Osteocyte (in vitro differentiated cells): ENCODE measurements around the gene HTD2. TPM values are rescaled to one million over a fixed set of nuclear protein-coding genes. Genes with fewer than 3 reads are reported as not detected.
"Not testable (repeated sequence)": the region's sequence is repeated elsewhere in the genome, so short reads cannot be mapped to it uniquely, and the experiment has no call there.

ENCODE experiments used
- DNase-seq: peaks from one replicate; pipeline ENCODE4 v3.0.0; 2021; ENCODE audit warnings: mixed read lengths; ENCODE audit not compliant: unreplicated experiment; ENCODE audit errors: extremely low spot score
- H3K27ac Mint-ChIP-seq: one replicate; pipeline ENCODE4 v1.8.0; 2021; ENCODE audit warnings: mild to moderate bottlenecking, mixed read lengths; ENCODE audit not compliant: unreplicated experiment
- H3K27me3 Mint-ChIP-seq: one replicate; pipeline ENCODE4 v1.8.0; 2021; ENCODE audit warnings: mixed read lengths; ENCODE audit not compliant: unreplicated experiment
- H3K36me3 Mint-ChIP-seq: one replicate; pipeline ENCODE4 v1.8.0; 2021; ENCODE audit warnings: mixed read lengths; ENCODE audit not compliant: unreplicated experiment
- H3K4me1 Mint-ChIP-seq: one replicate; pipeline ENCODE4 v1.8.0; 2021; ENCODE audit warnings: mixed read lengths; ENCODE audit not compliant: unreplicated experiment
- H3K4me3 Mint-ChIP-seq: one replicate; pipeline ENCODE4 v1.8.0; 2021; ENCODE audit warnings: mild to moderate bottlenecking, moderate library complexity, mixed read lengths; ENCODE audit not compliant: unreplicated experiment
- H3K9me3 Mint-ChIP-seq: one replicate; pipeline ENCODE4 v1.8.0; 2021; ENCODE audit warnings: mixed read lengths; ENCODE audit not compliant: unreplicated experiment
- CTCF ChIP-seq: fragments of 200-600 bp; sonication (generic); IDR thresholded peaks from 2 replicates; pipeline ENCODE4 v1.5.0; 2021; ENCODE audit warnings: antibody characterized with exemption, mild to moderate bottlenecking, moderate library complexity
- total RNA-seq: library from RNA; stranded (reverse); gene quantifications from 2 replicates; pipeline ENCODE4 v1.2.1, GENCODE V29; 2021

HTD2 gene
- total RNA-seq, 1 donor from 2014 or later, result 3.2 TPM

DNA sequence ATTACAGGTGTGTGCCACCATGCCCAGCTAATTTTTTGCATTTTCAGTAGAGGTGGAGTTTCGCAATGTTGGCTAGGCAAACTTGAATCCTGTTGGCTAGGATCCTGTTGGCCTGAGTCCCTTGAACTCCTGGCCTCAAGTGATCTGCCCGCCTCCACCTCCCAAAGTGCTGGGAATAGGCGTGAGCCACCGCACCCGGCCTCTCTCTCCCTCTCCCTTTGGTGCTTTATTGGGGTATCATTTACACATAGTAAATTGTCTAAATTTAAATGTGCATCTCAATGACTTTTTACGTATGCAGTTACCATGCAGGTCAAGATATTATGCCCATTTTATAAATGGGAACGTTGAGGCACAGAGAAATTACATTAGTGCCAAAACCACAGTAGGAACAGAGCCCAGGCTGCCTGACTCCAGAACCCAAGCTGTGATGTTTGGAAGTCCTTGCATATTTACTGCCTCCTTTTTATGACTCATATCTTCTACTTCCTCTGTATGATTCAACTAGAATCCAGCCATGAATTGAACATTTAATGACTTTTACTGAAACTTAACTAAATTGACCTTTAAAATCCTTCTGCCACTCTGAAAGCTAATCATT, 34.3 kb upstream of the HTD2 start:
- TF ChIP-seq CTCF, result no peak
- peaks cover 14% of the 10 kb centered on the region for H3K36me3 Mint-ChIP-seq
- peaks cover 10% of the 10 kb centered on the region for H3K4me1 Mint-ChIP-seq
- peak overlapping the region; percentile 73 for H3K27ac Mint-ChIP-seq
- H3K4me3 Mint-ChIP-seq, result no peak overlapping the region
- H3K27me3 Mint-ChIP-seq, result no peaks in the 10 kb centered on the region
- no peak for DNase-seq
- no peaks in the 10 kb centered on the region for H3K9me3 Mint-ChIP-seq

GRCh38 chr3:58272891-58273290, 33.4 kb upstream of the HTD2 start:
- H3K4me3 Mint-ChIP-seq, result no peak overlapping the region
- peaks cover 10% of the 10 kb centered on the region for H3K4me1 Mint-ChIP-seq
- peaks cover 19% of the 10 kb centered on the region for H3K36me3 Mint-ChIP-seq
- H3K9me3 Mint-ChIP-seq, result no peaks in the 10 kb centered on the region
- no peak for TF ChIP-seq CTCF
- H3K27ac Mint-ChIP-seq, result no peak overlapping the region
- no peak for DNase-seq
- no peaks in the 10 kb centered on the region for H3K27me3 Mint-ChIP-seq

- not testable (repeated sequence) for DNase-seq, H3K9me3 Mint-ChIP-seq, H3K27ac Mint-ChIP-seq, H3K27me3 Mint-ChIP-seq, H3K4me3 Mint-ChIP-seq
- Mint-ChIP-seq H3K4me1 (peaks cover 10% of the 10 kb centered on the region), H3K36me3 (peaks cover 20% of the 10 kb centered on the region)
Observed at GRCh38 chr3:58273362-58273761, 33.0 kb upstream of the HTD2 start.

DNA sequence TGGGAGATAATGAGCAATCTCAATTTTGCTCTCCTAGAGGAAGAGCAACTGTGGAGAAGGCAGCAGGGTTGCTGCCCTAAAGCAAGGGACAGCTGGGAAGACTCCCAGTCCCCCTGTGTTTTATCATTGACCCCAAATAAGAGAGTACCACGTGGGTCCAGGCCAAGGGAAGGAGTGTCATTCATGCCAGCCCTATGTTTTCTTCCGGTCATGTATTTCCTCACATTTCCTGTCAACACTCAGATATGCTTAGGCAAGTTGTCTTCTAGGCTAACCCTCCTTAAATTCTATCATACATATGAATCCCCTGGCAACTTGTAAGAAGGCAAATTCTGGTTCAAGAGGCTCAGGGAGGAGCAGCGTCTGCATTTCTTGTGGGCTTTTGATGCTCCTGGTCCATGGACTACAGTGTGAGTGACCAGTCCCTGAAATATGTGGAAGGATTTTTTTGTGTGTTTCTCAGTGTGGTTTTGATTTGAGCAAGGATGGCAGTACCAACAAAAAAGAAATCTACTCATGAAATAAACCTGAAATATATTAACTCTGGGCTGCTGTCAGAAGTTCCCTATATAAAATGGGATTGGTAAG, 32.2 kb upstream of the HTD2 start:
- H3K4me3 Mint-ChIP-seq, result no peak overlapping the region
- TF ChIP-seq CTCF, result no peak
- no peaks in the 10 kb centered on the region for H3K27me3 Mint-ChIP-seq
- no peak for DNase-seq
- H3K9me3 Mint-ChIP-seq, result no peaks in the 10 kb centered on the region
- peaks cover 22% of the 10 kb centered on the region for H3K36me3 Mint-ChIP-seq
- H3K27ac Mint-ChIP-seq, result no peak overlapping the region
- H3K4me1 Mint-ChIP-seq, result peaks cover 10% of the 10 kb centered on the region

DNA sequence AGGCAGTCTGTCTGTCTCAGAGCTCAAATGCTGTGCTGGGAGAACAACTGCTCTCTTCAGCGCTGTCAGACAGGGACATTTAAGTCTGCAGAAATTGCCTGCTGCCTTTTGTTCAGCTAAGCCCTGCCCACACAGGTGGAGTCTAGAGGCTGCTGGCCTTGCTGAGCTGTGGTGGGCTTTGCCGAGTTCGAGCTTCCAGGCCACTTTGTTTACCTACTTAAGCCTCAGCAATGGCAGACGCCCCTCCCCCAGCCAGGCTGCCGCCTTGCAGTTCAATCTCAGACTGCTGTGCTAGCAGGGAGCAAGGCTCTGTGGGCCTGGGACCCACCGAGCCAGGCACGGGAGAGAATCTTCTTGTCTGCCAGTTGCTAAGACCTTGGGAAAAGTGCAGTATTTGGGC, 25.3 kb upstream of the HTD2 start:
- Mint-ChIP-seq H3K4me1 (no peaks in the 10 kb centered on the region), H3K36me3 (peaks cover 23% of the 10 kb centered on the region), H3K4me3 (no peak overlapping the region), H3K27ac (no peak overlapping the region), H3K27me3 (no peaks in the 10 kb centered on the region), H3K9me3 (no peaks in the 10 kb centered on the region)
- DNase-seq, result no peak
- TF ChIP-seq CTCF, result no peak
